ENCODE data around the gene CRB2. TPM values are rescaled to one million over a fixed set of nuclear protein-coding genes. Genes with fewer than 3 reads are reported as not detected.

Gene CRB2
- total RNA-seq, 1 donor from 2014 or later = not detected

DNA sequence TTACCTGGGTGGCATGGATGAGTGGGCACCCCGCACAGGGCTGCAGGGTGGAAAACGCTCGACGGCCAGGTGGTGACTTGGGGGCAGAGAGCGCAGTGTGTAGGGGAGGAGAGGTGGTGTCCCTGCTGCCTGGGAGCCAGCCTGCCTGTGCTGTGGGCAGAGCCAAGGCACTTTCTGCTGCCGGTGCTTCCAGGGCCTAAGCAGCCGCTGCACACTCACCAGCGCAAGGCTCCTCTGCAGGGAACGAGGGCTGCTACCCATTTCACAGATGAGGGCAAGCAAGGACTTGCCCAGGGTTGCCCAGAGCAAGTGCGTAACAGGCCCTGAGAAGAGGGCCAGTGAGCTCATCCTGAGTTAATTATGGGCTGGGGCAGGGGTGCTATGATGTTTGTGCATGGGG, 62.5 kb downstream of the CRB2 start:
- Histone ChIP-seq H3K9me3 (no peaks in the 10 kb centered on the region), H3K27me3 (ENCODE audit: low read depth) (no peaks in the 10 kb centered on the region), H3K27ac (no peak overlapping the region), H3K4me1 (no peaks in the 10 kb centered on the region), H3K36me3 (no peaks in the 10 kb centered on the region), H3K4me3 (no peak overlapping the region)
- DNase-seq = no peak
- intact Hi-C loops (cut with DNase I) = no loop called here
- no peak for ATAC-seq
- TF ChIP-seq, protein P1, sequence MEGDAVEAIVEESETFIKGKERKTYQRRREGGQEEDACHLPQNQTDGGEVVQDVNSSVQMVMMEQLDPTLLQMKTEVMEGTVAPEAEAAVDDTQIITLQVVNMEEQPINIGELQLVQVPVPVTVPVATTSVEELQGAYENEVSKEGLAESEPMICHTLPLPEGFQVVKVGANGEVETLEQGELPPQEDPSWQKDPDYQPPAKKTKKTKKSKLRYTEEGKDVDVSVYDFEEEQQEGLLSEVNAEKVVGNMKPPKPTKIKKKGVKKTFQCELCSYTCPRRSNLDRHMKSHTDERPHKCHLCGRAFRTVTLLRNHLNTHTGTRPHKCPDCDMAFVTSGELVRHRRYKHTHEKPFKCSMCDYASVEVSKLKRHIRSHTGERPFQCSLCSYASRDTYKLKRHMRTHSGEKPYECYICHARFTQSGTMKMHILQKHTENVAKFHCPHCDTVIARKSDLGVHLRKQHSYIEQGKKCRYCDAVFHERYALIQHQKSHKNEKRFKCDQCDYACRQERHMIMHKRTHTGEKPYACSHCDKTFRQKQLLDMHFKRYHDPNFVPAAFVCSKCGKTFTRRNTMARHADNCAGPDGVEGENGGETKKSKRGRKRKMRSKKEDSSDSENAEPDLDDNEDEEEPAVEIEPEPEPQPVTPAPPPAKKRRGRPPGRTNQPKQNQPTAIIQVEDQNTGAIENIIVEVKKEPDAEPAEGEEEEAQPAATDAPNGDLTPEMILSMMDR (IDR thresholded peaks at IDR 0.05) = no peak

DNA sequence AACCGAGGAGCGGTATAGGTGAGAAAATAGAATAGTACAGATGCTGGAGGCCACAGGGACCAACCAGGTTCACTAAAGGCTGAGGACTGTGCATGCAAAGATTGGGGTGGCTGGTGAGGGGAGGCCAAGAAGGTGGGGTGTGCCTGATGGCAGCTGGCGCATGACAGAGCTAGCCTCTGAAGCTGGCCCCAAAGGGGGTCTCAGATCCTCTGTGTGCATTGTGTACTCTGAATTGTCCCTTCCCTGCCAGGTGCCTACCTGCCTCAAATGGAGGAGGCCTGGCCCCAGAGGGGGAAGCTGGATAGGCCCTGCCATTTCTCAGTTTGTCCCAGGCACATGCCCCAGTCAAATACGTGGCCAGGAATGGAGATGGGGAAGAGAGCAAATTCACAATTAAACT, 63.1 kb downstream of the CRB2 start:
- Histone ChIP-seq H3K27me3 (ENCODE audit: low read depth) (no peaks in the 10 kb centered on the region), H3K36me3 (no peaks in the 10 kb centered on the region), H3K27ac (no peak overlapping the region), H3K4me3 (no peak overlapping the region), H3K9me3 (no peaks in the 10 kb centered on the region), H3K4me1 (no peaks in the 10 kb centered on the region)
- ATAC-seq (no peak), DNase-seq (no peak)
- TF ChIP-seq, protein P1 (IDR thresholded peaks at IDR 0.05) = no peak
- intact Hi-C loops (cut with DNase I) = no loop called here

DNA sequence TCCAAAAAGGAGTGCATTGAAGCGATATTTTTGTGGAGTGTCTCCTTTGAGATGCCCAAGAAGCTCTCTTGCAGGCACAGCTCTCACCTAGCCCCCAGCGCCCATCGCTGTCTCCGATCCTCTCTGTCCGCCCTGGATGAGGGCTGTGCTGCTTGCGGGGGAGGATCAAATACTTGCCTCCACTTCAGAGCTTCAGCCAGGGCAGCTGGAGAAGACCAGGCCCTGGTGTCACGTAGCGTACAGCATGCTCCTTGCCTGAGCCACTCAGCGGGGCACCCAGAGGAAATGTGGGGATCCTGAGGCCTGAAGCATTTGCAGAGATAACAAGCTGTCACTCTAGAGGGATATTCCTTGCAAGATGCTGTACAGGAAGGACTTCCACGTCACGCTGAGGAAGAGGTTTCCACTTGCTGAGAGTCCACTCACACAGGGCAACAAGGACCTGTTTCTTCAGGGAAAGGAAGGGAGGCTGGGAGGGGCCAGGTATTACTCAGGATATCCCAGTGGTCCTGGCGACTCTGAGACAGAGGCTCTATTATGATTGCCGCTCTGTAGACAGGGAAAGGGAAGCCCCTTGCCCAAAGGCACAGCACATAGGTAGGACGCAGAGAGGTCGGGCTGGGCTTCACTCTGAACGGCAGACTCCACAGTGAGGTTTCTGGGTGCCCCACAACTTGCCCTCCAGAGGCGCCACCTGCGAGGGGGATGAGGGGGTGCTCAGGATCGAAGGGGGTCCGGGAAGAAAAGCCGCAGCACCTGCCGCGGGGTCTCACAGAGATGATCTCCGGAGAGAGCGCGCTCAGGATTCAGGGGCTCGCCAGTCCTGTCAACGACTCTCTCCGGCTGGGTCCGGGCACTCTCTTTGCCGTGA, 64.0 kb downstream of the CRB2 start:
- Histone ChIP-seq H3K36me3 (no peaks in the 10 kb centered on the region), H3K9me3 (no peaks in the 10 kb centered on the region), H3K27ac (no peak overlapping the region), H3K27me3 (ENCODE audit: low read depth) (no peaks in the 10 kb centered on the region), H3K4me3 (no peak overlapping the region), H3K4me1 (no peaks in the 10 kb centered on the region)
- DNase-seq (no peak), ATAC-seq (no peak)
- intact Hi-C loops (cut with DNase I) = no loop called here
- TF ChIP-seq, protein P1 (IDR thresholded peaks at IDR 0.05) = no peak

DNA sequence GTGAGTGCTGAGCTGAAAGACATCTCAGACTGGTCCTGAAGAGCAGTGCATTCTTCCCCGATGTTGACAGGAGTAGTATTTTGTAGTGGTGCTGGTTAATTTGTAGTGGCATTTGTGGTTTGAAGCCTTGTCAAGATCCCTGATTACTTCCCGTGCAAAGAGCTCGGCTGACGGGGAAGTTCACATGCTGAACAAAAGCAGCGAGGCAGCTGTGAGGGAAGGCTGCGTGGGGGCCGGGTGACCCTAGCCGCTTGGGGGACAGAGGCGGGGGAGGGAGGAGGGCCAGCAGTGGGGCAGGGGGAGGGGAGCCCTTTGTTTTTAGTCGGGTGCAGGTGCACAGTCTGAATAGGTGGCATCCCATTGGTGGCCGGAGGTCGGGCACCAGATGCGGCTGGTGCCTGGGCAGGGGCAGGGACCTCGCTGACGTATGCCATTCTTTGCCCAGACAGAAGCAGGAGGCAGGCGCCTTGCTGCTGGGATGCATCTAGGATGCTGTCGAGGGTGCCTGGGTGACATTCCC, 64.7 kb downstream of the CRB2 start:
- Histone ChIP-seq H3K9me3 (no peaks in the 10 kb centered on the region), H3K36me3 (peaks cover under 1% of the 10 kb centered on the region), H3K4me1 (no peaks in the 10 kb centered on the region), H3K27ac (no peak overlapping the region), H3K27me3 (ENCODE audit: low read depth) (no peaks in the 10 kb centered on the region), H3K4me3 (no peak overlapping the region)
- TF ChIP-seq, protein P1 (IDR thresholded peaks at IDR 0.05) = no peak
- ATAC-seq (no peak), DNase-seq (no peak)
- intact Hi-C loops (cut with DNase I) = no loop called here

DNA sequence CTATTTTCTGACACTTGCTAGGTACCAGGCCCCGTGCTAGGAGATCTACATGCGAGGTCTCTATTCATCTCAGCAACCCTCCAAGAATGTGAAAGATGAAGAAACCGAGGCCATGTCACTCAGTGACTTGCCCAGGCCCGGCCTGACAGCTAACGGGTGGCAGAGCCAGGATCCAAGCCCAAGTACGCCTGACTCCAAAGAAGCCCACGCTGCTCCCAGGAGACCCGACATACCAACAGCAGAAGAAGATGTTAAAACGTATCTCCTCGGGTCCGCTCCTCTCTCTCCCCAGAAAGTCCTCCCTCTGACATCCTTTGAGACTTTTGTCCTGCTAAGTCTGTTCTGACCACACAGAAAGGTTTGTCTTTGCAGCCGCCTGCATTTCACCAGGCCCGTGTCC, 65.2 kb downstream of the CRB2 start:
- H3K4me1 ChIP-seq = no peaks in the 10 kb centered on the region
- H3K27ac ChIP-seq = no peak overlapping the region
- no peak overlapping the region for H3K4me3 ChIP-seq
- ATAC-seq = no peak
- no peaks in the 10 kb centered on the region for H3K9me3 ChIP-seq
- DNase-seq = no peak
- TF ChIP-seq, protein P1 (IDR thresholded peaks at IDR 0.05) = no peak
- H3K27me3 ChIP-seq (ENCODE audit: low read depth) = no peaks in the 10 kb centered on the region
- intact Hi-C loops (cut with DNase I) = no loop called here
- H3K36me3 ChIP-seq = peaks cover 4% of the 10 kb centered on the region

Measured in lower lobe of right lung (tissue), 2 donors.